HEK293 (cell line): ENCODE data around the gene PAPSS1.

Experiments
- CTCF ChIA-PET: fragments of 350-600 bp; formaldehyde crosslinking; extraction: SDS; loops from one replicate; lab custom pipeline; 2021; ENCODE audit warnings: antibody characterized with exemption; lab: Yijun Ruan, JAX
- POLR2A ChIA-PET: fragments of 300-600 bp; formaldehyde crosslinking; extraction: SDS; loops from one replicate; lab custom pipeline; 2020; ENCODE audit warnings: antibody characterized with exemption, inconsistent platforms; lab: Yijun Ruan, JAX
- H3K27ac ChIP-seq: fragments of 200-500 bp; sonication (Bioruptor generic); 2 replicates; pipeline ENCODE4 v1.5.1; 2014; ENCODE audit warnings: low read depth, low read length, control low read depth, inconsistent platforms; ENCODE audit errors: extremely low read depth
- H3K36me3 ChIP-seq, 2 experiments: fragments of 200-500 bp in 1 of 2; sonication (Bioruptor generic) in 1 of 2; 1 replicate in 1 of 2; 2 replicates in 1 of 2; pipeline ENCODE4 v1.5.1; 2014 to 2017; ENCODE audit warnings: inconsistent platforms in 2 of 2, low read length in 2 of 2; ENCODE audit not compliant: control insufficient read depth in 2 of 2, insufficient read depth in 1 of 2
- H3K4me1 ChIP-seq: fragments of 200-500 bp; sonication (Bioruptor generic); 2 replicates; pipeline ENCODE4 v1.5.1; 2014; ENCODE audit warnings: mild to moderate bottlenecking, low read length, inconsistent platforms; ENCODE audit not compliant: control insufficient read depth, insufficient read depth
- H3K4me3 ChIP-seq: 2 replicates; pipeline ENCODE4 v1.5.1; 2011; ENCODE audit warnings: low read depth, mild to moderate bottlenecking, control low read depth, low read length, moderate library complexity
- H3K9me3 ChIP-seq: fragments of 200-500 bp; sonication (Bioruptor generic); 2 replicates; pipeline ENCODE4 v1.5.1; 2014; ENCODE audit warnings: low read depth, low read length, inconsistent platforms; ENCODE audit not compliant: control insufficient read depth, insufficient read depth
- ATF2 ChIP-seq: fragments of 450-650 bp; formaldehyde crosslinking; IDR thresholded peaks from 2 replicates; pipeline ENCODE4 v1.5.1; 2016; ENCODE audit warnings: missing biosample characterization, missing genetic modification characterization, low read depth
- KLF7 ChIP-seq: fragments of 450-650 bp; formaldehyde crosslinking; IDR thresholded peaks from 2 replicates; pipeline ENCODE4 v1.5.1; 2016; ENCODE audit warnings: missing biosample characterization, missing genetic modification characterization, borderline replicate concordance
- REST ChIP-seq: fragments of 450-650 bp; formaldehyde crosslinking; IDR thresholded peaks from 2 replicates; pipeline ENCODE4 v1.5.1; 2016; ENCODE audit warnings: missing biosample characterization, missing genetic modification characterization
- SCRT1 ChIP-seq: fragments of 450-650 bp; formaldehyde crosslinking; IDR thresholded peaks from 2 replicates; pipeline ENCODE4 v1.5.1; 2016; ENCODE audit warnings: missing biosample characterization, missing genetic modification characterization, borderline replicate concordance
- ZNF121 ChIP-seq: fragments of 450-650 bp; formaldehyde crosslinking; IDR thresholded peaks from 2 replicates; pipeline ENCODE4 v1.5.1; 2016; ENCODE audit warnings: missing biosample characterization, missing genetic modification characterization
- ZNF175 ChIP-seq: fragments of 450-650 bp; formaldehyde crosslinking; IDR thresholded peaks from 2 replicates; pipeline ENCODE4 v1.5.1; 2016; ENCODE audit warnings: missing biosample characterization, missing genetic modification characterization
- ZNF214 ChIP-seq: fragments of 450-650 bp; formaldehyde crosslinking; IDR thresholded peaks from 2 replicates; pipeline ENCODE4 v1.5.1; 2017; ENCODE audit warnings: missing biosample characterization, mild to moderate bottlenecking, missing genetic modification characterization, borderline replicate concordance
- ZNF398 ChIP-seq: fragments of 450-650 bp; formaldehyde crosslinking; IDR thresholded peaks from 2 replicates; pipeline ENCODE4 v1.5.1; 2017; ENCODE audit warnings: missing biosample characterization, missing genetic modification characterization
- ZNF416 ChIP-seq: fragments of 450-650 bp; formaldehyde crosslinking; IDR thresholded peaks from 2 replicates; pipeline ENCODE4 v1.5.1; 2016; ENCODE audit warnings: missing biosample characterization, missing genetic modification characterization
- ZNF473 ChIP-seq: fragments of 450-650 bp; formaldehyde crosslinking; IDR thresholded peaks from 2 replicates; pipeline ENCODE4 v1.5.1; 2017; ENCODE audit warnings: missing biosample characterization, missing genetic modification characterization
- ZNF510 ChIP-seq: fragments of 450-650 bp; formaldehyde crosslinking; IDR thresholded peaks from 2 replicates; pipeline ENCODE4 v1.5.1; 2018; ENCODE audit warnings: mild to moderate bottlenecking, missing genetic modification characterization, missing biosample characterization; ENCODE audit not compliant: insufficient replicate concordance
- ZNF596 ChIP-seq: fragments of 450-650 bp; IDR thresholded peaks from 2 replicates; pipeline ENCODE4 v1.5.0; 2018; ENCODE audit warnings: missing biosample characterization, mild to moderate bottlenecking, missing genetic modification characterization, moderate library complexity
- ZNF623 ChIP-seq: fragments of 450-650 bp; formaldehyde crosslinking; IDR thresholded peaks from 2 replicates; pipeline ENCODE4 v1.5.1; 2016; ENCODE audit warnings: missing biosample characterization, missing genetic modification characterization
- ZNF624 ChIP-seq: fragments of 450-650 bp; formaldehyde crosslinking; IDR thresholded peaks from 2 replicates; pipeline ENCODE4 v1.5.1; 2017; ENCODE audit warnings: missing biosample characterization, missing genetic modification characterization
- ZNF626 ChIP-seq: fragments of 450-650 bp; sonication (Bioruptor Pico); formaldehyde crosslinking; IDR thresholded peaks from 2 replicates; pipeline ENCODE4 v1.5.1; 2018; ENCODE audit warnings: missing biosample characterization, missing genetic modification characterization, inconsistent platforms
- ZNF670 ChIP-seq: fragments of 450-650 bp; formaldehyde crosslinking; IDR thresholded peaks from 2 replicates; pipeline ENCODE4 v1.5.1; 2016; ENCODE audit warnings: missing biosample characterization, missing genetic modification characterization, low read depth
- ZNF785 ChIP-seq: fragments of 450-650 bp; formaldehyde crosslinking; IDR thresholded peaks from 2 replicates; pipeline ENCODE4 v1.5.1; 2016; ENCODE audit warnings: missing biosample characterization, missing genetic modification characterization
- ZNF792 ChIP-seq: fragments of 450-650 bp; formaldehyde crosslinking; IDR thresholded peaks from 2 replicates; pipeline ENCODE4 v1.5.1; 2016; ENCODE audit warnings: missing biosample characterization, missing genetic modification characterization
- TF ChIP-seq, protein P1 (sequence below): fragments of 450-650 bp; formaldehyde crosslinking; IDR thresholded peaks from 2 replicates; pipeline ENCODE4 v1.5.1; 2016; ENCODE audit warnings: missing biosample characterization, missing genetic modification characterization
- TF ChIP-seq, protein P2 (sequence below): fragments of 450-650 bp; formaldehyde crosslinking; IDR thresholded peaks from 2 replicates; pipeline ENCODE4 v1.5.1; 2016; ENCODE audit warnings: missing biosample characterization, missing genetic modification characterization
- TF ChIP-seq, protein P3 (sequence below): fragments of 450-650 bp; formaldehyde crosslinking; IDR thresholded peaks from 2 replicates; pipeline ENCODE4 v1.5.1; 2016; ENCODE audit warnings: missing biosample characterization, missing genetic modification characterization, low read depth

PAPSS1 gene

DNA sequence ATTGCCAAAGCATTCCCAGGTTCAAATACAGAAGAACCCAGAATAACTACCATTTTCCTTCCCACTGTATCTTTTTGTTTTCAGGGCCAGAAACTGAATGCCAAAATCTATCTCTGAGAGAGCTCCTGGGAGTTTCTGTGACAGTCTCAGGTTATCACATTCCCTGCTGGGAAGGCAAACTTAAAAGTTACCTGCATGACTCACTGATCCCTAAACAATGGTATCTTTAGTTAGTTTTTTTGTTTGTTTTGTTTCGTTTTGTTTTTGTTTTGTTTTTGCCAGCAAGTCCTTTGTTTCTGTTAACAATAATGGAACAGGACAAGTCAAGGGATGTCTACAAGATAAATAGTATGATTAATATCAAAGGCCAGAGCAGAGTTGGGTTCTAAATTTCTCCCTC lies 34.3 kb downstream of the PAPSS1 start:
- CTCF ChIA-PET = no interaction called here
- POLR2A ChIA-PET = no interaction called here
- Histone ChIP-seq H3K9me3 (no peaks in the 10 kb centered on the region), H3K27ac (no peak overlapping the region), H3K4me3 (no peak overlapping the region), H3K36me3 (peaks cover 0 to 22% of the 10 kb centered on the region in 2 experiments; a peak in 1 of 3 replicates), H3K4me1 (no peaks in the 10 kb centered on the region)
- TF ChIP-seq ZNF398 (tag by site-specific recombination) (no peak), REST (tag by site-specific recombination) (no peak), ZNF623 (tag by site-specific recombination) (no peak), ZNF473 (tag by site-specific recombination) (no peak), KLF7 (tag by site-specific recombination) (no peak), ZNF510 (tag by site-specific recombination) (no peak), ZNF214 (tag by site-specific recombination) (no peak), ZNF624 (tag by site-specific recombination) (no peak)
- TF ChIP-seq, protein P1, sequence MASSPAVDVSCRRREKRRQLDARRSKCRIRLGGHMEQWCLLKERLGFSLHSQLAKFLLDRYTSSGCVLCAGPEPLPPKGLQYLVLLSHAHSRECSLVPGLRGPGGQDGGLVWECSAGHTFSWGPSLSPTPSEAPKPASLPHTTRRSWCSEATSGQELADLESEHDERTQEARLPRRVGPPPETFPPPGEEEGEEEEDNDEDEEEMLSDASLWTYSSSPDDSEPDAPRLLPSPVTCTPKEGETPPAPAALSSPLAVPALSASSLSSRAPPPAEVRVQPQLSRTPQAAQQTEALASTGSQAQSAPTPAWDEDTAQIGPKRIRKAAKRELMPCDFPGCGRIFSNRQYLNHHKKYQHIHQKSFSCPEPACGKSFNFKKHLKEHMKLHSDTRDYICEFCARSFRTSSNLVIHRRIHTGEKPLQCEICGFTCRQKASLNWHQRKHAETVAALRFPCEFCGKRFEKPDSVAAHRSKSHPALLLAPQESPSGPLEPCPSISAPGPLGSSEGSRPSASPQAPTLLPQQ (tag by site-specific recombination) = no peak
- TF ChIP-seq, protein P2, sequence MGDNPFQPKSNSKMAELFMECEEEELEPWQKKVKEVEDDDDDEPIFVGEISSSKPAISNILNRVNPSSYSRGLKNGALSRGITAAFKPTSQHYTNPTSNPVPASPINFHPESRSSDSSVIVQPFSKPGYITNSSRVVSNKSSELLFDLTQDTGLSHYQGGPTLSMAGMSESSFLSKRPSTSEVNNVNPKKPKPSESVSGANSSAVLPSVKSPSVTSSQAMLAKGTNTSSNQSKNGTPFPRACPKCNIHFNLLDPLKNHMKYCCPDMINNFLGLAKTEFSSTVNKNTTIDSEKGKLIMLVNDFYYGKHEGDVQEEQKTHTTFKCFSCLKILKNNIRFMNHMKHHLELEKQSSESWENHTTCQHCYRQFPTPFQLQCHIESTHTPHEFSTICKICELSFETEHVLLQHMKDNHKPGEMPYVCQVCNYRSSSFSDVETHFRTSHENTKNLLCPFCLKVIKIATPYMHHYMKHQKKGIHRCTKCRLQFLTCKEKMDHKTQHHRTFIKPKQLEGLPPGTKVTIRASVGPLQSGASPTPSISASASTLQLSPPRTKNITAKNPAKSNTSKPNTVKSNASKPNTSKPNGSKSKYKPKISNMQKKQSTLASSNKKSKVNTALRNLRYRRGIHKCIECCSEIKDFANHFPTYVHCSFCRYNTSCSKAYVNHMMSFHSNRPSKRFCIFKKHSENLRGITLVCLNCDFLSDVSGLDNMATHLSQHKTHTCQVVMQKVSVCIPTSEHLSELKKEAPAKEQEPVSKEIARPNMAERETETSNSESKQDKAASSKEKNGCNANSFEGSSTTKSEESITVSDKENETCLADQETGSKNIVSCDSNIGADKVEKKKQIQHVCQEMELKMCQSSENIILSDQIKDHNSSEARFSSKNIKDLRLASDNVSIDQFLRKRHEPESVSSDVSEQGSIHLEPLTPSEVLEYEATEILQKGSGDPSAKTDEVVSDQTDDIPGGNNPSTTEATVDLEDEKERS (tag by site-specific recombination) = no peak

GRCh38 chr4:107683873-107684272 lies 36.2 kb downstream of the PAPSS1 start:
- Histone ChIP-seq H3K9me3 (no peaks in the 10 kb centered on the region), H3K4me3 (no peak overlapping the region), H3K4me1 (no peaks in the 10 kb centered on the region), H3K27ac (no peak overlapping the region), H3K36me3 (peaks cover 0 to 26% of the 10 kb centered on the region in 2 experiments; a peak in 1 of 3 replicates)
- TF ChIP-seq SCRT1 (no peak), ZNF121 (tag by site-specific recombination) (no peak), ZNF670 (tag by site-specific recombination) (no peak), KLF7 (tag by site-specific recombination) (no peak), ZNF785 (tag by site-specific recombination) (no peak), ATF2 (no peak), ZNF626 (tag by site-specific recombination) (no peak), ZNF175 (tag by site-specific recombination) (no peak), ZNF792 (tag by site-specific recombination) (no peak), ZNF416 (tag by site-specific recombination) (no peak), ZNF214 (tag by site-specific recombination) (no peak), ZNF596 (tag by site-specific recombination) (no peak)
- TF ChIP-seq, protein P3, sequence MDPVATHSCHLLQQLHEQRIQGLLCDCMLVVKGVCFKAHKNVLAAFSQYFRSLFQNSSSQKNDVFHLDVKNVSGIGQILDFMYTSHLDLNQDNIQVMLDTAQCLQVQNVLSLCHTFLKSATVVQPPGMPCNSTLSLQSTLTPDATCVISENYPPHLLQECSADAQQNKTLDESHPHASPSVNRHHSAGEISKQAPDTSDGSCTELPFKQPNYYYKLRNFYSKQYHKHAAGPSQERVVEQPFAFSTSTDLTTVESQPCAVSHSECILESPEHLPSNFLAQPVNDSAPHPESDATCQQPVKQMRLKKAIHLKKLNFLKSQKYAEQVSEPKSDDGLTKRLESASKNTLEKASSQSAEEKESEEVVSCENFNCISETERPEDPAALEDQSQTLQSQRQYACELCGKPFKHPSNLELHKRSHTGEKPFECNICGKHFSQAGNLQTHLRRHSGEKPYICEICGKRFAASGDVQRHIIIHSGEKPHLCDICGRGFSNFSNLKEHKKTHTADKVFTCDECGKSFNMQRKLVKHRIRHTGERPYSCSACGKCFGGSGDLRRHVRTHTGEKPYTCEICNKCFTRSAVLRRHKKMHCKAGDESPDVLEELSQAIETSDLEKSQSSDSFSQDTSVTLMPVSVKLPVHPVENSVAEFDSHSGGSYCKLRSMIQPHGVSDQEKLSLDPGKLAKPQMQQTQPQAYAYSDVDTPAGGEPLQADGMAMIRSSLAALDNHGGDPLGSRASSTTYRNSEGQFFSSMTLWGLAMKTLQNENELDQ (tag by site-specific recombination) = no peak
- ChIA-PET CTCF (no interaction called here), POLR2A (no interaction called here)
